Pancreas (tissue), 10 donors: ENCODE measurements around the gene SLC16A10. TPM values are rescaled to one million over a fixed set of nuclear protein-coding genes. Genes with fewer than 3 reads are reported as not detected.
A peak's percentile ranks its signal among the peaks of the same experiment; 100 is the strongest.

Experiments
- ATAC-seq, 4 donors: fragments of 200-7000 bp; cut with Tn5 transposase; one replicate each; pipeline versions ENCODE4 v1.8.0 to v1.9.1; 2020; ENCODE audit warnings: mild to moderate bottlenecking in 4 of 4, moderate library complexity in 4 of 4
- DNase-seq, 6 donors: peaks; one replicate each; pipeline ENCODE4 v3.0.0-alpha.2; 2020
- FAIRE-seq: peaks from 2 replicates; lab custom pipeline; 2012; peaks lifted over from hg19 to GRCh38; lab: Jason Lieb, UNC
- H3K27ac ChIP-seq, 4 donors: fragments of 200-600 bp; sonication (generic); 1 replicate in 3 of 4; 2 replicates in 1 of 4; pipeline versions ENCODE4 v1.5.0 to v1.8.0; 2020
- H3K27me3 ChIP-seq, 4 donors: fragments of 200-600 bp; one replicate each; pipeline ENCODE4 v1.8.0; 2021
- H3K36me3 ChIP-seq, 3 donors: fragments of 200-600 bp; sonication (generic) in 1 of 3; one replicate each; pipeline versions ENCODE4 v1.5.0 to v1.8.0; 2020 to 2021
- H3K4me1 ChIP-seq, 3 donors: fragments of 200-600 bp; one replicate each; pipeline ENCODE4 v1.8.0; 2021
- H3K4me3 ChIP-seq, 4 donors: fragments of 200-600 bp; sonication (generic) in 2 of 4; one replicate each; pipeline versions ENCODE4 v1.5.0 to v1.8.0; 2020 to 2021
- H3K9me3 ChIP-seq, 4 donors: fragments of 200-600 bp; one replicate each; pipeline ENCODE4 v1.8.0; 2021
- WGBS, 2 donors: extraction: QIAGEN DNeasy Blood & Tissue Kit; methylation state at CpG; one replicate each; pipeline ENCODE4 v1.1.7; 2013; 5-methylcytosine and 5-hydroxymethylcytosine counted together
- intact Hi-C, 3 donors: fragments of 100-400 bp; cut with DNase I; formaldehyde crosslinking; loops; one replicate each; pipeline versions ENCODE4 v1.11.1 to v1.14.2; 2022
- polyA plus RNA-seq, 2 donors: library from polyadenylated mRNA; stranded (reverse); fragments of 200-250 nt; gene quantifications; one replicate each; pipeline ENCODE4 v1.2.3, GENCODE V29; 2013
- total RNA-seq, 6 donors: library from RNA; stranded (reverse); fragmentation: NEBNext Ultra II Directional in 4 of 6; extraction: Animal tissue kit (Norgen Biotek cat#: 25700) in 4 of 6; gene quantifications; one replicate each; pipeline versions ENCODE4 v1.2.1 to v1.2.4, GENCODE V29; 2021 to 2023
- TF ChIP-seq, protein P1 (sequence below), 4 donors: fragments of 200-600 bp; sonication (generic) in 3 of 4; IDR thresholded peaks; one replicate each; pipeline versions ENCODE4 v1.5.0 to v1.8.0; 2021; ENCODE audit warnings: antibody characterized with exemption in 4 of 4
- donor health status: healthy with polysubstance abuse.
- donor health status: DM: no; HTN: no; CAD: no; lungs with moderate emphysema.
- donor health status: DM: no; HTN: no; CAD: no.
- donor health status: control.
- donor health status: control.
- donor health status: Bipolar disorder and iron deficiency.
- donor health status: DM: yes; HTN: yes; CAD: no.
- donor health status: DM: no; HTN: no; CAD: no.
- donor health status: DM: no; HTN: no; CAD: no.
- donor health status: DM: yes; HTN: yes; CAD: no.

The SLC16A10 gene
- total and polyA plus RNA-seq, 8 donors, result 5.1 to 48.8 (median 30.0) TPM

DNA sequence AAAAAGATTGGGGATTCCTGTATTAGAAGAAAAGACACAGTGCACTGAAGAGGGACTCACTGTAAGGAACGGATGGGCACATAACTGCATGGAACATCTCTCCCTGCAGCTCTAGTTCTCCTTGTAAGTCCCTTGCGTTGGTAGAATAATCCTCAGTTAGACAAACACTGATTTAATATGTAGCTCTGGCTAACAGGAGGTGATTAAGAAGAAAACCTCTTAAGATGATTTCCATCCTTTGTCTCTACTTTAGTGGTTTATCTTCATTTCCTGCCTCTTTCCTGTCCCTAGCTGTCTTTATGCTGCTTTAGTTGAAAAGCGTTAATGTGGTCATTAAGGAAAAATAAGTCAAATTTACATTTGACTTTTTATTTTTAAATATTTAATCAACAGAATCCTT, 86.6 kb downstream of the SLC16A10 start:
- Histone ChIP-seq H3K27ac (no peak overlapping the region), H3K36me3 (no peaks in the 10 kb centered on the region), H3K27me3 (no peaks in the 10 kb centered on the region), H3K4me1 (peaks cover 29 to 32% (median 31%) of the 10 kb centered on the region in 3 donors), H3K4me3 (no peak overlapping the region), H3K9me3 (no peaks in the 10 kb centered on the region)
- 59 to 66% methylated on average over 3 of the region's 3 CpGs for WGBS, 2 donors
- FAIRE-seq (no peak), DNase-seq (no peak), ATAC-seq (no peak)
- intact Hi-C loops, result no loop called here
- TF ChIP-seq, protein P1, sequence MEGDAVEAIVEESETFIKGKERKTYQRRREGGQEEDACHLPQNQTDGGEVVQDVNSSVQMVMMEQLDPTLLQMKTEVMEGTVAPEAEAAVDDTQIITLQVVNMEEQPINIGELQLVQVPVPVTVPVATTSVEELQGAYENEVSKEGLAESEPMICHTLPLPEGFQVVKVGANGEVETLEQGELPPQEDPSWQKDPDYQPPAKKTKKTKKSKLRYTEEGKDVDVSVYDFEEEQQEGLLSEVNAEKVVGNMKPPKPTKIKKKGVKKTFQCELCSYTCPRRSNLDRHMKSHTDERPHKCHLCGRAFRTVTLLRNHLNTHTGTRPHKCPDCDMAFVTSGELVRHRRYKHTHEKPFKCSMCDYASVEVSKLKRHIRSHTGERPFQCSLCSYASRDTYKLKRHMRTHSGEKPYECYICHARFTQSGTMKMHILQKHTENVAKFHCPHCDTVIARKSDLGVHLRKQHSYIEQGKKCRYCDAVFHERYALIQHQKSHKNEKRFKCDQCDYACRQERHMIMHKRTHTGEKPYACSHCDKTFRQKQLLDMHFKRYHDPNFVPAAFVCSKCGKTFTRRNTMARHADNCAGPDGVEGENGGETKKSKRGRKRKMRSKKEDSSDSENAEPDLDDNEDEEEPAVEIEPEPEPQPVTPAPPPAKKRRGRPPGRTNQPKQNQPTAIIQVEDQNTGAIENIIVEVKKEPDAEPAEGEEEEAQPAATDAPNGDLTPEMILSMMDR (IDR thresholded peaks at IDR 0.05), result no peak

DNA sequence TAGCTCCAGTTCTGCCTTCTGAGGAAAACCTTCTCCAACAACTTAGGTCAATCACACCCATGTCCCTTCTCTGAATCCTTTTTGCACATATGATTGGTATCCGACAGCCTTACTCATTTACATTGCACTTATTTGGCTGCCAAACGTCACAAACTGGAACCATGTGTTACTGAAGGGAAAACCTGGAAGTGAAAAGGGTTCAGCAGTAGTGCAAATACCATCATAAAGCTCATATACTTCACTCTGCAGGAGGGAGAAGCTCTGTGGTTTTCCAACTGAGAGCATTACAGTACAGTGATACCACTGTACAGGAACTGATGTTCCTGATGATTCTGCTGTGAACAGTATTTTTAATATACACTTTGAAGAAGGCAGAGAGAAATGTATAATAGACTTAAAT, 87.8 kb downstream of the SLC16A10 start:
- TF ChIP-seq, protein P1 (IDR thresholded peaks at IDR 0.05), result no peak
- no peak overlapping the region for H3K27ac ChIP-seq
- DNase-seq, result no peak
- FAIRE-seq, result no peak
- no peaks in the 10 kb centered on the region for H3K9me3 ChIP-seq
- WGBS, 2 donors, result 44 to 52% methylated on average over 2 of the region's 2 CpGs
- no peaks in the 10 kb centered on the region for H3K27me3 ChIP-seq
- H3K36me3 ChIP-seq, result no peaks in the 10 kb centered on the region
- intact Hi-C loops, result no loop called here
- no peak for ATAC-seq
- H3K4me1 ChIP-seq, result peaks cover 29 to 35% (median 31%) of the 10 kb centered on the region in 3 donors
- no peak overlapping the region for H3K4me3 ChIP-seq

DNA sequence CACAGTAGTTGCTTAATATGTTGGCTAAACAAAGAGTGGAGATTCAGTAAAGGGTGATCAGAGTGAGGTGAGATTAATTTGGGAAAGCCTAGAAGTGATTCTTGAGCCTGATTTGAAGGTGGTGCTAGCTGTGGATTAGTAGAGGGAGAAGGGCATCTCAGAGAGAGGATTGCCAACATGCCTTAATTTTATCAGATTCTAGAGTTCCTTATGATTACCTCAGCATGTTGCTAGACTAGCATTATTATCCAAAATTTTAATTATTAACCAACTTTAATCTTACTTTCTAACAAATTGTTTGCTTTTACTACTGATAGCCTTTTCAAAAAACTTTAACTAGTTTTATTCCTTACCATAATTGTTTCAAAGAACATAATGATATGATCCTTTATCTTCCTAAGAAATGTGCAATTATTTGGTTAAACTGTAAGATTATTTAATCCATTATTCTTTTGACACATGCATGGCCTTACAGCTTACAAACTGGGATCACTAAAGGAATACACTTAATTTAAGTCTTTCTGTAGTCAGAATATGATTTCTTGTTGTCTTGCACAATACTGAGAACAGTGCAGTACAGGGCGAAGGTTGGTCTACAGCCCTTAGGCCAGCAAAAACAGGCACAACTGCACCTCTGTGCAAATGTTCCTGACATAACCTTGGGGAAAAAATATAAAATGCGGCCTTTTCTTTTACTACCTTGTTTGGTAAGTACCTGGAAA, 88.9 kb downstream of the SLC16A10 start:
- WGBS, 2 donors, result 20 to 27% methylated on average over 2 of the region's 2 CpGs
- H3K9me3 ChIP-seq, result no peaks in the 10 kb centered on the region
- intact Hi-C loops, result no loop called here
- peaks cover 29 to 35% (median 31%) of the 10 kb centered on the region in 3 donors for H3K4me1 ChIP-seq
- no peak overlapping the region for H3K4me3 ChIP-seq
- no peak for FAIRE-seq
- DNase-seq, result peak in 2 of 6 donors; percentile 21 to 30
- TF ChIP-seq, protein P1 (IDR thresholded peaks at IDR 0.05), result no peak
- no peaks in the 10 kb centered on the region for H3K36me3 ChIP-seq
- H3K27ac ChIP-seq, result peak overlapping the region in 3 of 4 donors; percentile 36 to 64 (median 61)
- no peaks in the 10 kb centered on the region for H3K27me3 ChIP-seq
- ATAC-seq, result peak; percentile 79 to 86 (median 80)

DNA sequence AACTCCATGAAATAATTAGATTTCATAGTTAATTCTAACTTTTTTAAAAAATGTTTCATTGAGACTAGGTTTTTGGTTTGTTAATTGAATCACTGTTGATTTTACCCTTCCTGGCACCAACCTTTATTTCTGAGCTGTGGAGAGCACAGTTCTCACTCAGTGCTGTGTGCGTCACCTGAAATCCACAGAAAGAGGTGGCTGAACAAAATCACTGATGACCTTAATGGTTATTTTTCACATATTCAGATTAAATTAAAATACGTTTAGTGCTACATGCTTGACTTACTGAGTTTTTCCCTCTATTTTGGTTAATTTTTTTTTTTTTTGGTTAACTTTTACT, 89.4 kb downstream of the SLC16A10 start:
- FAIRE-seq (no peak), ATAC-seq (peak; percentile 66 to 76 (median 69)), DNase-seq (no peak)
- intact Hi-C loops, result no loop called here
- no peak overlapping the region for H3K4me3 ChIP-seq
- 41 to 45% methylated on average over 2 of the region's 2 CpGs for WGBS, 2 donors
- no peaks in the 10 kb centered on the region for H3K27me3 ChIP-seq
- H3K9me3 ChIP-seq, result no peaks in the 10 kb centered on the region
- peak overlapping the region in 3 of 4 donors; percentile 36 to 64 (median 61) for H3K27ac ChIP-seq
- H3K4me1 ChIP-seq, result peaks cover 29 to 35% (median 31%) of the 10 kb centered on the region in 3 donors
- no peaks in the 10 kb centered on the region for H3K36me3 ChIP-seq
- TF ChIP-seq, protein P1 (IDR thresholded peaks at IDR 0.05), result no peak

DNA sequence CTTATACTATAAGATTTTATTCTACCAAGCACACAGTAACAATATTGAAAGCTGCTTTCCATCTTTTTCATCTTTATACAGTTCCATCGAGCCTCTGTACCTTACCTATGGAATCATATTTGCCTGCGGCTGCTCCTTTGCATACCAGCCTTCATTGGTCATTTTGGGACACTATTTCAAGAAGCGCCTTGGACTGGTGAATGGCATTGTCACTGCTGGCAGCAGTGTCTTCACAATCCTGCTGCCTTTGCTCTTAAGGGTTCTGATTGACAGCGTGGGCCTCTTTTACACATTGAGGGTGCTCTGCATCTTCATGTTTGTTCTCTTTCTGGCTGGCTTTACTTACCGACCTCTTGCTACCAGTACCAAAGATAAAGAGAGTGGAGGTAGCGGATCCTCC, 89.8 kb downstream of the SLC16A10 start:
- H3K9me3 ChIP-seq, result no peaks in the 10 kb centered on the region
- DNase-seq, result no peak
- 70 to 75% methylated on average over 6 of the region's 6 CpGs for WGBS, 2 donors
- H3K4me3 ChIP-seq, result no peak overlapping the region
- H3K4me1 ChIP-seq, result peaks cover 28 to 32% (median 29%) of the 10 kb centered on the region in 3 donors
- peak overlapping the region in 2 of 4 donors; percentile 61 to 64 for H3K27ac ChIP-seq
- intact Hi-C loops, result no loop called here
- TF ChIP-seq, protein P1 (IDR thresholded peaks at IDR 0.05), result no peak
- ATAC-seq, result no peak
- FAIRE-seq, result no peak
- no peaks in the 10 kb centered on the region for H3K36me3 ChIP-seq
- no peaks in the 10 kb centered on the region for H3K27me3 ChIP-seq
